A673 (cell line): ENCODE measurements around the gene PLA2G4B. TPM values are rescaled to one million over a fixed set of nuclear protein-coding genes. Genes with fewer than 3 reads are reported as not detected.

Experiments
- BruUV-seq: library from RNA; stranded (reverse); fragments of 400-500 nt; replicated peaks from 2 replicates; lab custom pipeline; 2021; lab: Mats Ljungman, UMichigan
- CTCF ChIA-PET: fragments of 300-600 bp; sonication (Branson Sonifier 250); formaldehyde crosslinking; loops from one replicate; lab custom pipeline; 2022; ENCODE audit warnings: antibody characterized with exemption; lab: Charles Lee
- POLR2A ChIA-PET: fragments of 300-600 bp; sonication (Branson Sonifier 250); formaldehyde crosslinking; loops from one replicate; lab custom pipeline; 2022; ENCODE audit warnings: antibody characterized with exemption; ENCODE audit not compliant: low non-redundant PET; lab: Charles Lee
- DNase-seq: peaks from one replicate; pipeline ENCODE4 v3.0.0-alpha.2; 2015; ENCODE audit warnings: low spot score
- H3K27ac ChIP-seq: fragments of 200-600 bp; sonication (generic); 2 replicates; pipeline ENCODE4 v1.5.1; 2016; ENCODE audit warnings: mixed run types, low read depth, mild to moderate bottlenecking, mixed read lengths, antibody characterized with exemption, low read length; ENCODE audit not compliant: poor library complexity, severe bottlenecking
- H3K27me3 ChIP-seq: fragments of 200-600 bp; sonication (generic); replicated peaks from 2 replicates; pipeline ENCODE4 v1.6.1; 2017; ENCODE audit warnings: mixed run types, low read depth, mild to moderate bottlenecking, mixed read lengths, antibody characterized with exemption, low read length; ENCODE audit not compliant: insufficient read depth, poor library complexity
- H3K36me3 ChIP-seq: fragments of 200-600 bp; sonication (generic); 2 replicates; pipeline ENCODE4 v1.6.1; 2016; ENCODE audit warnings: mixed run types, mild to moderate bottlenecking, mixed read lengths, antibody characterized with exemption, low read length; ENCODE audit not compliant: insufficient read depth, poor library complexity, severe bottlenecking
- H3K4me1 ChIP-seq: fragments of 200-600 bp; sonication (generic); 2 replicates; pipeline ENCODE4 v1.6.1; 2017; ENCODE audit warnings: mixed run types, mild to moderate bottlenecking, mixed read lengths, antibody characterized with exemption, low read length; ENCODE audit not compliant: insufficient read depth, poor library complexity, severe bottlenecking
- H3K4me3 ChIP-seq: fragments of 200-600 bp; sonication (generic); 2 replicates; pipeline ENCODE4 v1.5.1; 2016; ENCODE audit warnings: low read depth, mixed run types, mild to moderate bottlenecking, mixed read lengths, low read length; ENCODE audit not compliant: poor library complexity, severe bottlenecking
- H3K9me3 ChIP-seq: fragments of 200-600 bp; sonication (generic); 2 replicates; pipeline ENCODE4 v1.6.1; 2016; ENCODE audit warnings: mixed run types, low read depth, mild to moderate bottlenecking, mixed read lengths, antibody characterized with exemption, low read length; ENCODE audit not compliant: poor library complexity, severe bottlenecking
- CTCF ChIP-seq: fragments of 300-800, 200-600 bp; sonication (generic); conservative IDR thresholded peaks from 2 replicates; pipeline ENCODE4 v1.5.1; 2017; ENCODE audit warnings: low read depth, mild to moderate bottlenecking, antibody characterized with exemption, low read length, moderate library complexity, mixed read lengths
- EZH2 ChIP-seq: fragments of 200-600 bp; sonication (generic); IDR thresholded peaks from 2 replicates; pipeline ENCODE4 v1.6.1; 2017; ENCODE audit warnings: borderline replicate concordance, low read depth, mild to moderate bottlenecking, mixed read lengths, antibody characterized with exemption, low read length; ENCODE audit not compliant: poor library complexity, severe bottlenecking
- intact Hi-C: fragments of 100-400 bp; cut with micrococcal nuclease; formaldehyde crosslinking; loops from one replicate; pipeline ENCODE4 v1.10.0; 2022; ENCODE audit not compliant: unreplicated experiment
- total RNA-seq: library from RNA; stranded (reverse); gene quantifications from 2 replicates; pipeline ENCODE4 v1.2.3, GENCODE V29; 2021

Gene PLA2G4B
- total RNA-seq, 1 experiment from 2014 or later: 7.4 TPM

GRCh38 chr15:41804916-41805666, 33.6 kb upstream of the PLA2G4B start:
- ChIA-PET POLR2A (no interaction called here), CTCF (no interaction called here)
- no peaks in the 10 kb centered on the region for H3K27me3 ChIP-seq
- no peak for TF ChIP-seq CTCF
- no peak for TF ChIP-seq EZH2
- intact Hi-C loops: no loop called here
- no peaks in the 10 kb centered on the region for H3K4me1 ChIP-seq
- DNase-seq: no peak
- no TSS peak for BruUV-seq
- no peaks in the 10 kb centered on the region for H3K9me3 ChIP-seq
- H3K4me3 ChIP-seq: no peak overlapping the region
- H3K27ac ChIP-seq: no peak overlapping the region
- peaks cover 2% of the 10 kb centered on the region for H3K36me3 ChIP-seq

- H3K27me3 ChIP-seq: no peaks in the 10 kb centered on the region
- no peak overlapping the region for H3K27ac ChIP-seq
- BruUV-seq: no TSS peak
- no peak for TF ChIP-seq EZH2
- TF ChIP-seq CTCF: no peak
- no peaks in the 10 kb centered on the region for H3K9me3 ChIP-seq
- intact Hi-C loops: no loop called here
- ChIA-PET CTCF (no interaction called here), POLR2A (interaction anchor here (0.6 kb wide), 1 partner anchor 416 kb away, joined by 3 read pairs; no protein-coding TSS in a partner anchor)
- peaks cover 2% of the 10 kb centered on the region for H3K36me3 ChIP-seq
- DNase-seq: no peak
- H3K4me1 ChIP-seq: no peaks in the 10 kb centered on the region
- H3K4me3 ChIP-seq: no peak overlapping the region
Measured at GRCh38 chr15:41805711-41806110, 32.9 kb upstream of the PLA2G4B start.

GRCh38 chr15:41806291-41807181, 32.1 kb upstream of the PLA2G4B start:
- ChIA-PET CTCF (no interaction called here), POLR2A (interaction anchor here (0.6 kb wide), 1 partner anchor 417 kb away, joined by 3 read pairs; no protein-coding TSS in a partner anchor)
- Histone ChIP-seq H3K27me3 (no peaks in the 10 kb centered on the region), H3K27ac (no peak overlapping the region), H3K9me3 (no peaks in the 10 kb centered on the region), H3K36me3 (no peaks in the 10 kb centered on the region), H3K4me1 (no peaks in the 10 kb centered on the region), H3K4me3 (no peak overlapping the region)
- intact Hi-C loops: no loop called here
- DNase-seq: no peak
- BruUV-seq: no TSS peak
- no peak for TF ChIP-seq CTCF
- TF ChIP-seq EZH2: no peak
